NCI-H526 (cell line): ENCODE data around the gene PRKCH.
A peak's percentile ranks its signal among the peaks of the same experiment; 100 is the strongest.

ENCODE experiments used
- DNase-seq, 2 experiments: peaks; one replicate each; lab custom pipeline; 2025; lab: John Stamatoyannopoulos, UW

PRKCH gene

GRCh38 chr14:61491876-61492434, 170.6 kb downstream of the PRKCH start:
- DNase-seq = no peak

GRCh38 chr14:61492474-61492873, 171.1 kb downstream of the PRKCH start:
- no peak for DNase-seq

DNA sequence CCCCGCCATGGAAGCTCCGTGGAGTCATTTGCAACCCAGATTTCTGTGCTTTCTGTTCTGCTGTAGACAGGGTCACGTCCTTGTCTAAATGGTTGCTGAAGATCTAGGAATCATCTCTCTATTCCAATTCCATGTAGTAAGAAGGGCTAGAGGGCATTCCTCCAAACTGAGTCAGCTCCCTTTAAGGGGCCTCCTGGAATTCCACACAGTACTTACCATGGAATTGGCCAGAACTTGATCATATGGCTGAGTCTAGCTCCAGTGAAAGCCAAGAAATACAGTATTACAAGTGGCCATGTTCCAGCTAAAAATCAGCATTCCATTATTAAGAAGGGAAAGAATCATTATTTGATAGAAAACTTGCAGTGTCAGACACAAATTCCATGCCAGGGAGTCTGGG, 171.9 kb downstream of the PRKCH start:
- no peak for DNase-seq

DNA sequence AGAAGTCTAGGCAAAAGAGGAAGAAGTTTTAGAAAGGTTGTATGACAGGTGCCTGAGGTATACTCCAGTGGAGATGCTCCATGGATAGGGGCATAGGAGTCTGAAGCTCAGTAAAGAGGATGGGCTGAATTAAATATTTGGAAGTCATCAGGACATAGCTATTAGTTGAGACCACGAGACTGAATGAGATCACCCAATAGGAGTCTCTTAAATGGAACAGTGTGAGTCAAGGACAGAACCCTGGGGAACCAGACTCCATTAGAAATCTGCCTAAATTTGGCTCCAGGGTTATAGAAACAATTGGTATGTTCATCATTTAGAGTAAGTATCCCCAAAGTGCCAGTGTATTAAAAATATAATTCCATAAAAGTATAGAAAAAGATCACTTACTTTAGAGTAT, 172.6 kb downstream of the PRKCH start:
- DNase-seq = no peak

GRCh38 chr14:61495809-61496208, 174.4 kb downstream of the PRKCH start:
- DNase-seq = no peak

DNA sequence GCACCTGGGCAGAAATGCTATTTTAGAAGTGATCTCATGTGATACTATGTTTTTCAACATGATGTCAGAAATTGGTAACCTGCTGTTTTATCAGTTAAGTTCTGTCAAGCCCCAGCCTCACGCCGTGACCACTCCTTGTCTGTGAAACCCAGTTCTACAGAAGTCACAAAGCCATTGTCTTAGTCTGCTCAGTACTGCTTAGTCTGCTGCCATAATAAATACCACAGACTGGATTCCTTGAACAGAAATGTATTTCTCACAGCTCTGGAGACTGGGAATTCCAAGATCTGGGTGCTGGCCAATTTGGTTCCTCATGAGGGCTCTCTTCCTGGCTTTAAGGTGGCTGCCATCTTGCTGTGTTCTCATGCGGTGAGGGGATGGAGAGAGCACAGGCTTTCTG, 176.9 kb downstream of the PRKCH start:
- no peak for DNase-seq

DNA sequence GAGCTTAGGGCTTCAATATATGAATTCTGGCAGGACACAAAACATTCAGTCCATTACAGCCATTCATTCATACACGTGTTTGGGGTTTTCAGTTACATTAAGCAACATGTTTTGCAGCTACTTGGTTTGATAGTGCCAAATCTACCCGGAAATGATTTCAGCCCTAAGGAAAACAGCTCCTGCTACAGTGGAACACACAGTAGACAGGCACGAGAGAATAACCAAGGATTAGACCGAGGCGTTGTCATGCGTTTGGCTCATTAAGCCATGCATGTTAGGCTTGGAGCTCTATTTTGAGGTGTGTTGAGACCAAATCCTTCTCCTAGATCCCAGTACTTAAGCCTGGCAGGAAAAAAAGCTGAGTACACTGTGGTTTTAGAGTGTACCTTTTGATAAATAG, 177.4 kb downstream of the PRKCH start:
- no peak for DNase-seq

DNA sequence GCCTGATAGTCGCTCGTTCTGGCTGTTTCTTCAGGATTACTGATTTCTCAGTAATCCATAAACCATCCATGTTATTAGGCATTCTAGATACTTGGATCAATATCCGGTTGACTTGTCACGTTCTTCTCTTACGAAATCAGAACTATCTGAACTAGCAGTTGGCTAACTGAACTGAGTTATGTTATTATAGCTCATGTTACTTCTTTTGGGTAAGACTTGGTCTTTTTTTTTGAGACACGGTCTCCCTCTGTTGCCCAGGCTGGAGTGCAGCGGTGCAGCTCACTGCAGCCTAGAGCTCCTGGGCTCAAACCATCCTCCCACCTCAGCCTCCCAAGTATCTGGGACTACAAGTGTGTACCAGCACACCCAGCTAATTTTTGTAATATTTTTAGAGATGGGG, 178.6 kb downstream of the PRKCH start:
- no peak for DNase-seq

DNA sequence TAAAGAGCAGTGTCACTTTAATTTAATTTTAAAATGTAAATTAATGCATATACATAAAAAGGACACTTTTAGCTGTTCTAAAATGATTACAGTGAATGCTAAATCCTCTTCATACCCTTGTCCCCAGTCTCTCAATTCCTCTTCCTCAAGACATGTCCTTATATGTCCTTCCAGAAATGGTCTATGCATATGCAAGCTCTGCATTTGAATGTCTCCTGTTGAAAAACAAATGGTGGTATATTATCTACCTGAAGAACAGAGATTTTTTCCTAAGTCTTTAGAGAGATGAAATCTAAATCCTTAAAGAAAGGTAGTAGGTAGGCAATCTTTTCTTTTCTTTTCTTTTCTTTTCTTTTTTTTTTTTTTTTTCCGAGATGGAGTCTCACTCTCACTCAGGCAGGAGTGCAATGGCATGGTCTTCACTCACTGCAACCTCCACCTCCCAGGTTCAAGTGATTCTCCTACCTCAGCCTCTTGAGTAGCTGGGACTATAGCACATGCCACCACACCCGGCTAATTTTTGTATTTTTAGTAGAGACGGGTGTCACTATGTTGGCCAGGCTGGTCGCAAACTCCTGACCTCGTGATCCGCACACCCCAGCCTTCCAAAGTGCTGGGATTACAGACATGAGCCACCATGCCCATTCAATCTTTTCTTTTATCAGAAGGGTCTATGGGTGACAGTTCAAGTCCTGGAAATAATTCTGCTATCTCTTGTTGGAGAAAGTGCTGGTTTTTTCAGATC, 180.5 kb downstream of the PRKCH start:
- DNase-seq = peak in 1 of 2 experiments; percentile 10

DNA sequence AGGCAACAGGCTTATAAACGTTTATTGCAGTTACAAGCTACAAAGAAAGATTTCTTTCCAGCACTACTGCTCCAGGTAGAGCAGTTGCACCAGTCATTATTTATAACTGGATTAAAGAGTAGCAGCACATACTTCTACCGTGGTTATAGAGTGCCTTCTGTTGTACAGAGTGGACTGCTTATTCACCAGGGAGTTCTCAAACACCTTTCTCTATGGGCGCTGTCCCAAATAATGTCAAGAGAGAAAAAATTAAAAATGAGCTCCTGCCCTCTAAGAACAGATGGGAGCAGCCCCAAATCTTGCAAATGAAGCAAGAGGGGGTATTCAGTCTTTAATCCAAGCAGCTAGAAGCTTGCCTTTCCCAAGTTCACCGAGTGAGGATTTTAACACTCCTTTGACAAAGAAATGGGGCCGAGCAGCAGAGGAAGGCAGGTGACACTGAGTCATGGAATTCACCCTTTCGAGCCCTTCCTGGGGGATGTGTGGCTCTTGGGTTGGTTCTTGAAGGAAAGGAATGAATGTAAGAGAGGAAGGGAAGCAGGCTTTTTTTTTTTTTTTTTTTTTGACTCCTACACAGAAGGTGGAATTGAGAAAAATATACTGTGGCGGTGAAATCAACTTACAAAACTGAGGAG, 181.2 kb downstream of the PRKCH start:
- peak; percentile 38 to 57 for DNase-seq

- peak; percentile 85 to 89 for DNase-seq
Measured at GRCh38 chr14:61503167-61503801, 181.9 kb downstream of the PRKCH start.

GRCh38 chr14:61504901-61505300, 183.5 kb downstream of the PRKCH start:
- DNase-seq = no peak

DNA sequence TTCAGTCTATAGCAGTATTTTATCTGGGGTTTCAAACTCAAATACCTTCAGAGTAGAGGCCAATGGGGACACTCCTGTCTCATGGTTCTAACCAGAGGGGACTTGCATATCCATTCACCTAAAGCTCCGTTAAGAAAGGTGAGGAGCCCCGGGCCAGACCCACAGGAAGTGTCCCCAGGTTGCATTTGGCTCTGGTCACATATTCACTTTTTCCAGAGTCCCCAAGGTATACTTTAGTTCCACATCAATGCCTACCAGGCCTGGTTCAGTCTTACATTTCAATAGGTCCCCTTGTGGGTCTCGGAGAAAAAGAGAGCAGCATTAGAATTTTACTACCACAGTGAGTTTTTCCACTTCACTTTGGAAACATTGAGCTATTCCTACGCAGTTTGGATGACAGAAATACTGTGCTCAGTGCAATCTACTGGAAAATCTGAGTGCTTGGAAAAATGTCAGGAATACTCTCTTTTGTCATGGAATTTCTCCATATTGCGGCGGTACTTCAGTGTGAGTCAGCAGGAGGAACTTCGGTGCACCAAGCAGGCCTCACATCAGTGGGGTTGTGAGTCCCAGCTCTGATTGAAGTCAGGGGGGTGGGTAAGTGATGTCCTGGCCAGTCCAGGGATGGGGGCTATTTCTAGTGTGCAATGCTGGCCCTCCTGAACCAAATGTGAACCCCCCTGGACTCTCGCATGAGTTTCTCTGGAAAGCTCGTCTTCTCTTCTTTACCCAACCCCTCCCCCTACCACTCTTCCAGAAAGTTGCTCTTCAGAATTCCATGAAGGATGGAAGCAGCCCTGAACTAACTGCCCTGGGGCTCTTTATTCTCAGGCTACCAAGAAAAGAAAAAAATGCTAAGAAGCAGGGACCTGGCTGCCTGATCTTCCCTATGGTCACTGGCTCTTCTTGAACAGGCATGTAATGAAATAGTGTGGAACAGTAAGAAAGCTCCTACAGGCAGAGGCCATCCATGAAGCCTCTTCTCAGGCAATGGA, 184.7 kb downstream of the PRKCH start:
- DNase-seq = no peak

- no peak for DNase-seq
Measured at GRCh38 chr14:61508526-61508925, 187.1 kb downstream of the PRKCH start.

GRCh38 chr14:61510736-61511557, 189.6 kb downstream of the PRKCH start:
- no peak for DNase-seq

DNA sequence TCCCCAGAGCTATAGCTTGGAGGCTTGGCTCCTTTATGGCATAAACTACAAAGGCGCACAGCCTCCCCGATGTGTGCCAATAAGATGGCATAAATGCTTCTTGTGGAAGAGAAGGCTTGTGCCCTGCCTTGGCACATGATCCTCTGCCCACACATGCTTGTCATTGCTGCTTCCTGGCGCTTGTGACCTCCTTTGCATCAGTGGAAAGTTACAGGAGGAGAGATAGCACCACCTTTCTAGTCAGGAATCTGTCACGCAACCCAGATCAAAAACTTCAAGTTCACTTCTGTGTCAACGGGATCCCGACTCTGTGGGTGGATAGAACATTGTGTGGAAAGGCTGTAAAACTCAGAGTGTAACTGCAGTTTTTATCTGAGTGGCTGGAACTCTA, 190.2 kb downstream of the PRKCH start:
- no peak for DNase-seq

DNA sequence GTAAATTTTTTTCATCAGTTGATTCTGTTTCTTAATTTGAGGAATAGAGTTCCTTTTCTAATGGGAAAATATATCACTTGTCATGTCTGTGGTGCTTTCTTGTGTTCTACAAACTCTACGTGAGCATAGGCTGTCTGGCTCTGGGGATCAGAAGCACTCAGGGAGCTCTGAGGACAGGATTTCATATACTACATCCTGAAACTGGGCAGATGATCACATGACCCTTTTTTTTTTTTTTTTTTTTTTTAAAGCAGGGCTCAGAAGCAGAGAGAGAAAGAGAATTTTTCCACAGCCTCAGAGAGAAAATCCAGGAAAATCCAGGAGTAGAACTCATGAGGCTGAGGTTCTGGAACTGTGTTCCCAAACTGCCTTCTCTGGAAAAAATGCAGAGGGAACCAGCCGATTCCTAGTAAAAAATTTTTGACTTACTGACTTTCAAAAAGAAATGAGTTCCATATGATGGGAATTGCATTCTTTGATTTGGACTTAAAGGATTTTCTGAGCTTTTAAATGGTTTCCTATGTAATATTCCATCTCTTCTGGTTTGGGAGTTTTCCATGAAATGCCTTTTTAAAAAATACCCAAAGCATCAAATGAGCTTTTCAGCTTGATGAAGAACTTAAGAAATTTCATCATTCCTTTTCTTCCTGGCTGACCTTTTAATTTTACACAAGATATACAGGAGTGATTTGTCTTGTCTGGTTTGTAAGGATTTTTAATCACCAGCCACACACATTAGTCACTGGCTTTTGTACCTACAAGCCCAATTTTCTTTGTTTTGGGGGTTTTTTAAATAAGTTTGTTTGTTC, 190.9 kb downstream of the PRKCH start:
- no peak for DNase-seq

GRCh38 chr14:61513986-61514830, 192.8 kb downstream of the PRKCH start:
- DNase-seq = no peak

GRCh38 chr14:61514927-61515326, 193.5 kb downstream of the PRKCH start:
- DNase-seq = no peak
